Natural killer cell (primary cell): ENCODE results near the gene C4orf50. TPM values are rescaled to one million over a fixed set of nuclear protein-coding genes. Genes with fewer than 3 reads are reported as not detected.

Source experiments
- ATAC-seq, 3 donors: fragments of 150-1000 bp in 2 of 3; fragments of 200-7000 bp in 1 of 3; cut with Tn5 transposase; 1 replicate in 1 of 3; 2 replicates in 2 of 3; pipeline ENCODE4 v1.10.0; 2021; ENCODE audit warnings: mild to moderate bottlenecking in 2 of 3, moderate library complexity in 2 of 3
- DNase-seq, 2 donors: peaks; one replicate each; pipeline versions ENCODE4 v3.0.0 to v3.0.0-alpha.2; 2013 to 2021; ENCODE audit warnings: mixed read lengths in 1 of 2
- H3K27ac ChIP-seq: one replicate; pipeline ENCODE4 v1.5.1; 2013; ENCODE audit warnings: mild to moderate bottlenecking, low read length
- H3K27me3 ChIP-seq: one replicate; pipeline ENCODE4 v1.6.1; 2013; ENCODE audit warnings: low read length; ENCODE audit not compliant: control insufficient read depth, insufficient read depth
- H3K36me3 ChIP-seq: one replicate; pipeline ENCODE4 v1.6.1; 2013; ENCODE audit warnings: low read length; ENCODE audit not compliant: control insufficient read depth, insufficient read depth
- H3K4me1 ChIP-seq: one replicate; pipeline ENCODE4 v1.6.1; 2013; ENCODE audit warnings: low read length; ENCODE audit not compliant: control insufficient read depth, insufficient read depth
- H3K4me3 ChIP-seq: one replicate; pipeline ENCODE4 v1.5.1; 2013; ENCODE audit warnings: low read length
- H3K9me3 ChIP-seq: one replicate; pipeline ENCODE4 v1.6.1; 2013; ENCODE audit warnings: low read length; ENCODE audit not compliant: control insufficient read depth, insufficient read depth
- H3K27ac Mint-ChIP-seq, 2 donors: one replicate each; pipeline ENCODE4 v1.8.0; 2022; ENCODE audit warnings: mild to moderate bottlenecking in 2 of 2, mixed read lengths in 2 of 2, moderate library complexity in 1 of 2
- H3K27me3 Mint-ChIP-seq, 2 donors: one replicate each; pipeline ENCODE4 v1.8.0; 2022; ENCODE audit warnings: low read depth in 2 of 2, mixed read lengths in 2 of 2
- H3K36me3 Mint-ChIP-seq: one replicate; pipeline ENCODE4 v1.8.0; 2022; ENCODE audit warnings: mixed read lengths
- H3K4me1 Mint-ChIP-seq, 2 donors: one replicate each; pipeline ENCODE4 v1.8.0; 2022; ENCODE audit warnings: mixed read lengths in 2 of 2
- H3K4me3 Mint-ChIP-seq: one replicate; pipeline ENCODE4 v1.8.0; 2022; ENCODE audit warnings: mild to moderate bottlenecking, moderate library complexity, mixed read lengths
- H3K9me3 Mint-ChIP-seq, 2 donors: one replicate each; pipeline ENCODE4 v1.8.0; 2022; ENCODE audit warnings: mixed read lengths in 2 of 2
- CTCF ChIP-seq: fragments of 200-600 bp; IDR thresholded peaks from one replicate; pipeline ENCODE4 v1.8.0; 2022; ENCODE audit warnings: antibody characterized with exemption
- WGBS: methylation state at CpG from one replicate; pipeline ENCODE4 v1.1.7; 2013; ENCODE audit warnings: missing lambda C conversion rate; ENCODE audit not compliant: insufficient coverage; 5-methylcytosine and 5-hydroxymethylcytosine counted together
- intact Hi-C: fragments of 100-400 bp; cut with micrococcal nuclease; formaldehyde crosslinking; loops from one replicate; pipeline ENCODE4 v1.14.2; 2022
- total RNA-seq, 4 donors: library from RNA; stranded (reverse); fragments of 120-200 nt in 1 of 4; gene quantifications; one replicate each; pipeline versions ENCODE4 v1.2.3 to v1.2.4, GENCODE V29; 2013 to 2022

C4orf50 gene
- total RNA-seq, 3 donors from 2014 or later (not counting 1 experiment from before 2014, with no cell fraction given): 0.63 to 2.7 (median 1.8) TPM

- TF ChIP-seq CTCF: no peak
- Histone ChIP-seq H3K27ac (no peak overlapping the region), H3K4me1 (no peaks in the 10 kb centered on the region), H3K4me3 (no peak overlapping the region), H3K9me3 (no peaks in the 10 kb centered on the region), H3K27me3 (no peaks in the 10 kb centered on the region), H3K36me3 (no peaks in the 10 kb centered on the region)
- intact Hi-C loops: no loop called here
- WGBS: 39% methylated on average over 5 of the region's 5 CpGs
- Mint-ChIP-seq H3K4me1 (no peaks in the 10 kb centered on the region), H3K9me3 (no peaks in the 10 kb centered on the region), H3K4me3 (no peak overlapping the region), H3K36me3 (no peaks in the 10 kb centered on the region), H3K27ac (no peak overlapping the region), H3K27me3 (peaks cover 0 to 4% of the 10 kb centered on the region in 2 donors)
- DNase-seq: no peak
- no peak for ATAC-seq
Measured at GRCh38 chr4:6031846-6032245, 13.6 kb upstream of the C4orf50 start.

DNA sequence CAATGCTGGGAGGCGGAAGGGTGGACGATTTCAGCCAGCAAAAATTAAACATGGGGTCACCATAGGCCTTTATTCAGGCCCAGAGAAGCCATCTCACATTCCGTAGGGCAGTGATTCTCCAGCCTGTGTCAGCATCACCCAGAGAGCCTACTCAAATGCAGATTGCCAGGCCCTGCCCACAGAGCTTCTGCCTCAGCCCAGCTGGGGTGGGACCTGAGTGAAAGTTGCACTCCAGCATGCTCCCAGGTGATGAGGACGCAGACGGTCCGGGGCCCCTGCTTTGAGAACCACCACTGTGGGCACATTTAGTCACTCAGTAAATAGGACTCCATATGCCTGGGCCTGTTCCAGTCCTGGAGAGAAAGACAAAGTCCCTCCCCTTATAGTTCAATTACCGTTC lies 12.4 kb upstream of the C4orf50 start:
- no peak for TF ChIP-seq CTCF
- no peaks in the 10 kb centered on the region for H3K4me1 Mint-ChIP-seq
- DNase-seq (no peak), ATAC-seq (no peak)
- no peak overlapping the region for H3K4me3 ChIP-seq
- intact Hi-C loops: no loop called here
- H3K4me1 ChIP-seq: no peaks in the 10 kb centered on the region
- H3K27ac ChIP-seq: no peak overlapping the region
- no peak overlapping the region for H3K27ac Mint-ChIP-seq
- no peak overlapping the region for H3K4me3 Mint-ChIP-seq
- no peaks in the 10 kb centered on the region for H3K36me3 ChIP-seq
- H3K9me3 Mint-ChIP-seq: no peaks in the 10 kb centered on the region
- WGBS: 89% methylated on average over 7 of the region's 7 CpGs
- H3K36me3 Mint-ChIP-seq: no peaks in the 10 kb centered on the region
- no peaks in the 10 kb centered on the region for H3K27me3 ChIP-seq
- H3K27me3 Mint-ChIP-seq: peaks cover 0 to 6% of the 10 kb centered on the region in 2 donors
- no peaks in the 10 kb centered on the region for H3K9me3 ChIP-seq

DNA sequence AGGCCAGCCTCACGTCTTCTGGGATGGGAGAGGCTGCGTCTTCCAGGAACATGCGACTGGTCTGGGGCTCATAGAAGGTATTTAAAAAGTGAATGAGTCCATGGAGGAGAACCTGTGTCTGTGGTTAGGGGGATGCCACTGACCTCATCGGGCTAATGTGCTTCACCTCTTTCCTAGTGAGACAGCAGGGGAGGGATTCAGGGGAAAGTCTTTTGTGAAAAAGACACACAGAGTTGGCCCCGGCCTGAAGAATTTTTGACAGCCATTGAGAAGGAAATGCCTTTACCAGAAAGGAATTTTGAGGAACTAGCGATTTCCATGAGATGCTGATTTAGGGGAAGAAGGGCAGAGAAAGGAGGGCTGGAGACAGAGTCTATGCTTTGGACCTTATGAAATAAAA lies 11.0 kb upstream of the C4orf50 start:
- Histone ChIP-seq H3K27ac (no peak overlapping the region), H3K4me3 (no peak overlapping the region), H3K4me1 (no peaks in the 10 kb centered on the region), H3K27me3 (no peaks in the 10 kb centered on the region), H3K9me3 (no peaks in the 10 kb centered on the region), H3K36me3 (no peaks in the 10 kb centered on the region)
- ATAC-seq: no peak
- H3K4me1 Mint-ChIP-seq: no peaks in the 10 kb centered on the region
- no peak for TF ChIP-seq CTCF
- peaks cover 0 to 6% of the 10 kb centered on the region in 2 donors for H3K27me3 Mint-ChIP-seq
- no peak for DNase-seq
- intact Hi-C loops: no loop called here
- no peak overlapping the region for H3K4me3 Mint-ChIP-seq
- no peaks in the 10 kb centered on the region for H3K36me3 Mint-ChIP-seq
- H3K27ac Mint-ChIP-seq: no peak overlapping the region
- H3K9me3 Mint-ChIP-seq: no peaks in the 10 kb centered on the region
- WGBS: 83% methylated on average over 6 of the region's 6 CpGs

DNA sequence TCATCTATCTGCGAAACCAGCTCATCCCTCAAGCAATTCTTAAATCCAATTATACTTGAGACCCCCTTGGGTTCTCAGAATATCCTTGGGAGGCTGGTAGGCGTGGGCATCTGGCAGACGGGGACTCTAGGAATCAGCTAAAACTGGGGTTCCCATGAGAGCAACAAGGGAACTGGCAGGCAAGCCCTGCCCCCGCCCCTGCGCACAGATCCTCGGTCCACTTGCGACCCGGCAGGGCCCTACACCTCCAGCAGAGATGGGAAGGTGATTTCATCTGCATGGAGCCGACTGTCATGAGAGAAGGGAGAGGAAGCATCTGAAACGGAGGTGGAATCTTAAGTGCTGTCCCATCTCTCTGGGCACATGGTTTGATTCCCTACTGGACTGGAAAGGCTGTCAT lies 9.9 kb upstream of the C4orf50 start:
- Histone ChIP-seq H3K9me3 (no peaks in the 10 kb centered on the region), H3K36me3 (no peaks in the 10 kb centered on the region), H3K27ac (no peak overlapping the region), H3K27me3 (no peaks in the 10 kb centered on the region), H3K4me1 (no peaks in the 10 kb centered on the region), H3K4me3 (no peak overlapping the region)
- TF ChIP-seq CTCF: no peak
- no peak overlapping the region for H3K4me3 Mint-ChIP-seq
- intact Hi-C loops: no loop called here
- WGBS: 85% methylated on average over 10 of the region's 10 CpGs
- no peaks in the 10 kb centered on the region for H3K4me1 Mint-ChIP-seq
- no peak for DNase-seq
- H3K27ac Mint-ChIP-seq: no peak overlapping the region
- ATAC-seq: no peak
- no peaks in the 10 kb centered on the region for H3K36me3 Mint-ChIP-seq
- peaks cover 0 to 6% of the 10 kb centered on the region in 2 donors for H3K27me3 Mint-ChIP-seq
- no peaks in the 10 kb centered on the region for H3K9me3 Mint-ChIP-seq
